Endothelial cell (in vitro differentiated cells): Measurements from ENCODE around the gene LSG1. TPM values are rescaled to one million over a fixed set of nuclear protein-coding genes. Genes with fewer than 3 reads are reported as not detected.
"Not testable (repeated sequence)": the region's sequence is repeated elsewhere in the genome, so short reads cannot be mapped to it uniquely, and the experiment has no call there.

ENCODE experiments used
- DNase-seq: peaks from one replicate; pipeline ENCODE4 v3.0.0; 2021; ENCODE audit warnings: low spot score
- H3K27ac Mint-ChIP-seq: one replicate; pipeline ENCODE4 v1.8.0; 2021; ENCODE audit warnings: mixed read lengths, inconsistent platforms; ENCODE audit not compliant: unreplicated experiment
- H3K27me3 Mint-ChIP-seq: one replicate; pipeline ENCODE4 v1.8.0; 2021; ENCODE audit warnings: mild to moderate bottlenecking, moderate library complexity, mixed read lengths, inconsistent platforms; ENCODE audit not compliant: unreplicated experiment
- H3K36me3 Mint-ChIP-seq: one replicate; pipeline ENCODE4 v1.8.0; 2021; ENCODE audit warnings: mild to moderate bottlenecking, low read depth, mixed read lengths, inconsistent platforms; ENCODE audit not compliant: unreplicated experiment
- H3K4me1 Mint-ChIP-seq: one replicate; pipeline ENCODE4 v1.8.0; 2021; ENCODE audit warnings: mild to moderate bottlenecking, mixed read lengths, inconsistent platforms; ENCODE audit not compliant: unreplicated experiment
- H3K4me3 Mint-ChIP-seq: one replicate; pipeline ENCODE4 v1.8.0; 2021; ENCODE audit warnings: mild to moderate bottlenecking, mixed read lengths, inconsistent platforms; ENCODE audit not compliant: unreplicated experiment
- H3K9me3 Mint-ChIP-seq: one replicate; pipeline ENCODE4 v1.8.0; 2021; ENCODE audit warnings: mixed read lengths, inconsistent platforms; ENCODE audit not compliant: unreplicated experiment
- CTCF ChIP-seq: fragments of 200-600 bp; sonication (generic); IDR thresholded peaks from one replicate; pipeline ENCODE4 v1.5.0; 2021; ENCODE audit warnings: antibody characterized with exemption; ENCODE audit not compliant: unreplicated experiment
- total RNA-seq: library from RNA; stranded (reverse); fragmentation: NEBNext Ultra II Directional; extraction: Animal tissue kit (Norgen Biotek cat#: 25700); gene quantifications from one replicate; pipeline ENCODE4 v1.2.1, GENCODE V29; 2021; ENCODE audit not compliant: unreplicated experiment

LSG1 gene
- total RNA-seq, 1 donor from 2014 or later: 35.8 TPM

- peaks cover 3% of the 10 kb centered on the region for H3K27me3 Mint-ChIP-seq
- no peak for TF ChIP-seq CTCF
- H3K4me1 Mint-ChIP-seq: no peaks in the 10 kb centered on the region
- H3K4me3 Mint-ChIP-seq: peak overlapping the region; percentile 91
- peaks cover 23% of the 10 kb centered on the region for H3K36me3 Mint-ChIP-seq
- H3K9me3 Mint-ChIP-seq: peaks cover 4% of the 10 kb centered on the region
- H3K27ac Mint-ChIP-seq: no peak overlapping the region
- no peak for DNase-seq
These were observed 39.7 kb downstream of the LSG1 start for GRCh38 chr3:194632226-194632808.

GRCh38 chr3:194631696-194632095, 40.3 kb downstream of the LSG1 start:
- no peaks in the 10 kb centered on the region for H3K4me1 Mint-ChIP-seq
- no peak for TF ChIP-seq CTCF
- no peak overlapping the region for H3K27ac Mint-ChIP-seq
- peaks cover 4% of the 10 kb centered on the region for H3K9me3 Mint-ChIP-seq
- DNase-seq: no peak
- peaks cover 3% of the 10 kb centered on the region for H3K27me3 Mint-ChIP-seq
- peaks cover 25% of the 10 kb centered on the region for H3K36me3 Mint-ChIP-seq
- peak overlapping the region; percentile 91 for H3K4me3 Mint-ChIP-seq

- not testable (repeated sequence) for H3K27me3 Mint-ChIP-seq, H3K9me3 Mint-ChIP-seq, H3K27ac Mint-ChIP-seq, DNase-seq, H3K4me1 Mint-ChIP-seq
- Mint-ChIP-seq H3K36me3 (peaks cover 31% of the 10 kb centered on the region), H3K4me3 (peak overlapping the region; percentile 77)
These were observed 41.3 kb downstream of the LSG1 start for GRCh38 chr3:194630681-194631080.

- Mint-ChIP-seq H3K36me3 (peaks cover 51% of the 10 kb centered on the region), H3K9me3 (no peaks in the 10 kb centered on the region), H3K27ac (no peak overlapping the region), H3K4me1 (no peaks in the 10 kb centered on the region), H3K27me3 (peaks cover 6% of the 10 kb centered on the region), H3K4me3 (no peak overlapping the region)
- no peak for DNase-seq
- no peak for TF ChIP-seq CTCF
These were observed 47.0 kb downstream of the LSG1 start for GRCh38 chr3:194624956-194625355.

- H3K9me3 Mint-ChIP-seq: no peaks in the 10 kb centered on the region
- no peak overlapping the region for H3K27ac Mint-ChIP-seq
- H3K27me3 Mint-ChIP-seq: peaks cover 4% of the 10 kb centered on the region
- peaks cover 46% of the 10 kb centered on the region for H3K36me3 Mint-ChIP-seq
- no peak for DNase-seq
- no peak overlapping the region for H3K4me3 Mint-ChIP-seq
- peak; percentile 21 for TF ChIP-seq CTCF
- no peaks in the 10 kb centered on the region for H3K4me1 Mint-ChIP-seq
These were observed 48.3 kb downstream of the LSG1 start for GRCh38 chr3:194623449-194624290.
